HepG2 (cell line): ENCODE measurements around the gene SYTL1. TPM values are rescaled to one million over a fixed set of nuclear protein-coding genes. Genes with fewer than 3 reads are reported as not detected.

Source experiments
- GFI1 ChIP-seq: sonication (generic); formaldehyde crosslinking; IDR thresholded peaks from 2 replicates; pipeline ENCODE4 v1.5.0; 2020; ENCODE audit warnings: missing genetic modification reagents, mild to moderate bottlenecking, borderline replicate concordance
- MAZ ChIP-seq, 2 experiments: sonication (generic) in 1 of 2; formaldehyde crosslinking in 1 of 2; IDR thresholded peaks; 2 replicates each; pipeline versions ENCODE4 v1.5.0 to v1.6.1; 2012 to 2020; ENCODE audit warnings: low read depth in 2 of 2, mild to moderate bottlenecking in 2 of 2, borderline replicate concordance in 1 of 2, improper control_type of control experiment in 1 of 2, low read length in 1 of 2, missing genetic modification reagents in 1 of 2, moderate library complexity in 1 of 2
- REL ChIP-seq: sonication (generic); formaldehyde crosslinking; conservative IDR thresholded peaks from 2 replicates; pipeline ENCODE4 v1.8.0; 2022; ENCODE audit warnings: mild to moderate bottlenecking, missing genetic modification reagents, moderate library complexity
- REPIN1 ChIP-seq: sonication (generic); formaldehyde crosslinking; IDR thresholded peaks from 2 replicates; pipeline ENCODE4 v1.8.0; 2022; ENCODE audit warnings: missing genetic modification reagents, low read depth, mild to moderate bottlenecking, borderline replicate concordance
- SP4 ChIP-seq: sonication (generic); formaldehyde crosslinking; IDR thresholded peaks from 2 replicates; pipeline ENCODE4 v1.8.1; 2023; ENCODE audit warnings: mild to moderate bottlenecking, missing genetic modification reagents
- SRF ChIP-seq: IDR thresholded peaks from 2 replicates; pipeline ENCODE4 v1.6.1; 2011; ENCODE audit warnings: mild to moderate bottlenecking, low read depth, low read length, moderate library complexity
- ZNF350 ChIP-seq: sonication (generic); formaldehyde crosslinking; IDR thresholded peaks from 2 replicates; pipeline ENCODE4 v1.4.0; 2020; ENCODE audit warnings: mild to moderate bottlenecking, low read depth, missing genetic modification reagents, borderline replicate concordance
- ZNF552 ChIP-seq: sonication (generic); formaldehyde crosslinking; IDR thresholded peaks from 2 replicates; pipeline ENCODE4 v1.9.0; 2022; ENCODE audit warnings: missing genetic modification reagents, mild to moderate bottlenecking, borderline replicate concordance
- polyA plus RNA-seq, 8 experiments: library from polyadenylated mRNA; depleted of rRNA in 3 of 8; stranded (reverse) in 7 of 8; unstranded in 1 of 8; fragments of >200 nt; fragmentation: Illumina TruSeq in 4 of 8; extraction: Trizol in 4 of 8; gene quantifications; 2 replicates each; pipeline versions ENCODE4 v1.2.1 to v1.2.3, GENCODE V29; 2011 to 2016; ENCODE audit warnings: low read depth in 4 of 8, missing spikeins in 1 of 8, mixed read lengths in 1 of 8; ENCODE audit not compliant: insufficient read depth in 1 of 8
- total RNA-seq, 5 experiments: library from RNA; depleted of rRNA; stranded (reverse); fragments of >200 nt; fragmentation: Illumina TruSeq; extraction: Trizol; gene quantifications; 2 replicates each; pipeline ENCODE4 v1.2.3, GENCODE V29; 2016; ENCODE audit warnings: low read depth in 1 of 5
- TF ChIP-seq, protein P1 (sequence below): sonication (generic); formaldehyde crosslinking; IDR thresholded peaks from 2 replicates; pipeline ENCODE4 v1.4.0; 2020; ENCODE audit warnings: mild to moderate bottlenecking, missing genetic modification reagents, borderline replicate concordance
- TF ChIP-seq, protein P2 (sequence below): conservative IDR thresholded peaks from 2 replicates; pipeline ENCODE4 v1.6.1; 2018; ENCODE audit warnings: missing genetic modification reagents
- TF ChIP-seq, protein P3 (sequence below): sonication (generic); formaldehyde crosslinking; IDR thresholded peaks from 2 replicates; pipeline ENCODE4 v1.5.0; 2020; ENCODE audit warnings: mild to moderate bottlenecking, missing genetic modification reagents, moderate library complexity
- TF ChIP-seq, protein P4 (sequence below): sonication (generic); formaldehyde crosslinking; IDR thresholded peaks from 2 replicates; pipeline ENCODE4 v1.4.0; 2020; ENCODE audit warnings: mild to moderate bottlenecking, low read depth, missing genetic modification reagents

The SYTL1 gene
- total and polyA plus RNA-seq, 2 of the 13 experiments (the other 11 are each of a cell fraction or from before 2014, with no cell fraction given), result 11.1 to 17.8 TPM

GRCh38 chr1:27392778-27393635 lies 51.2 kb downstream of the SYTL1 start (continued):
- TF ChIP-seq, protein P1, sequence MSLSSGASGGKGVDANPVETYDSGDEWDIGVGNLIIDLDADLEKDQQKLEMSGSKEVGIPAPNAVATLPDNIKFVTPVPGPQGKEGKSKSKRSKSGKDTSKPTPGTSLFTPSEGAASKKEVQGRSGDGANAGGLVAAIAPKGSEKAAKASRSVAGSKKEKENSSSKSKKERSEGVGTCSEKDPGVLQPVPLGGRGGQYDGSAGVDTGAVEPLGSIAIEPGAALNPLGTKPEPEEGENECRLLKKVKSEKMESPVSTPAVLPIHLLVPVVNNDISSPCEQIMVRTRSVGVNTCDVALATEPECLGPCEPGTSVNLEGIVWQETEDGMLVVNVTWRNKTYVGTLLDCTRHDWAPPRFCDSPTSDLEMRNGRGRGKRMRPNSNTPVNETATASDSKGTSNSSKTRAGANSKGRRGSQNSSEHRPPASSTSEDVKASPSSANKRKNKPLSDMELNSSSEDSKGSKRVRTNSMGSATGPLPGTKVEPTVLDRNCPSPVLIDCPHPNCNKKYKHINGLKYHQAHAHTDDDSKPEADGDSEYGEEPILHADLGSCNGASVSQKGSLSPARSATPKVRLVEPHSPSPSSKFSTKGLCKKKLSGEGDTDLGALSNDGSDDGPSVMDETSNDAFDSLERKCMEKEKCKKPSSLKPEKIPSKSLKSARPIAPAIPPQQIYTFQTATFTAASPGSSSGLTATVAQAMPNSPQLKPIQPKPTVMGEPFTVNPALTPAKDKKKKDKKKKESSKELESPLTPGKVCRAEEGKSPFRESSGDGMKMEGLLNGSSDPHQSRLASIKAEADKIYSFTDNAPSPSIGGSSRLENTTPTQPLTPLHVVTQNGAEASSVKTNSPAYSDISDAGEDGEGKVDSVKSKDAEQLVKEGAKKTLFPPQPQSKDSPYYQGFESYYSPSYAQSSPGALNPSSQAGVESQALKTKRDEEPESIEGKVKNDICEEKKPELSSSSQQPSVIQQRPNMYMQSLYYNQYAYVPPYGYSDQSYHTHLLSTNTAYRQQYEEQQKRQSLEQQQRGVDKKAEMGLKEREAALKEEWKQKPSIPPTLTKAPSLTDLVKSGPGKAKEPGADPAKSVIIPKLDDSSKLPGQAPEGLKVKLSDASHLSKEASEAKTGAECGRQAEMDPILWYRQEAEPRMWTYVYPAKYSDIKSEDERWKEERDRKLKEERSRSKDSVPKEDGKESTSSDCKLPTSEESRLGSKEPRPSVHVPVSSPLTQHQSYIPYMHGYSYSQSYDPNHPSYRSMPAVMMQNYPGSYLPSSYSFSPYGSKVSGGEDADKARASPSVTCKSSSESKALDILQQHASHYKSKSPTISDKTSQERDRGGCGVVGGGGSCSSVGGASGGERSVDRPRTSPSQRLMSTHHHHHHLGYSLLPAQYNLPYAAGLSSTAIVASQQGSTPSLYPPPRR (CRISPR knock-in tag), result no peak
- TF ChIP-seq MAZ (IDR thresholded peaks at IDR 0.05; ENCODE audit: borderline replicate concordance, low read depth, low read length), result 0 out of 2 replicates have a peak, but pooled peaks have one; percentile 11
- no peak for TF ChIP-seq MAZ (CRISPR knock-in tag; IDR thresholded peaks at IDR 0.05; ENCODE audit: low read depth)
- TF ChIP-seq, protein P2, sequence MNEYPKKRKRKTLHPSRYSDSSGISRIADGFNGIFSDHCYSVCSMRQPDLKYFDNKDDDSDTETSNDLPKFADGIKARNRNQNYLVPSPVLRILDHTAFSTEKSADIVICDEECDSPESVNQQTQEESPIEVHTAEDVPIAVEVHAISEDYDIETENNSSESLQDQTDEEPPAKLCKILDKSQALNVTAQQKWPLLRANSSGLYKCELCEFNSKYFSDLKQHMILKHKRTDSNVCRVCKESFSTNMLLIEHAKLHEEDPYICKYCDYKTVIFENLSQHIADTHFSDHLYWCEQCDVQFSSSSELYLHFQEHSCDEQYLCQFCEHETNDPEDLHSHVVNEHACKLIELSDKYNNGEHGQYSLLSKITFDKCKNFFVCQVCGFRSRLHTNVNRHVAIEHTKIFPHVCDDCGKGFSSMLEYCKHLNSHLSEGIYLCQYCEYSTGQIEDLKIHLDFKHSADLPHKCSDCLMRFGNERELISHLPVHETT (CRISPR knock-in tag), result no peak
- no peak for TF ChIP-seq SRF
- 0 out of 2 replicates have a peak, but pooled peaks have one; percentile 19 for TF ChIP-seq GFI1 (CRISPR knock-in tag)
- no peak for TF ChIP-seq ZNF552 (CRISPR knock-in tag)
- TF ChIP-seq REL, result no peak
- no peak for TF ChIP-seq SP4 (CRISPR knock-in tag)
- TF ChIP-seq, protein P3, sequence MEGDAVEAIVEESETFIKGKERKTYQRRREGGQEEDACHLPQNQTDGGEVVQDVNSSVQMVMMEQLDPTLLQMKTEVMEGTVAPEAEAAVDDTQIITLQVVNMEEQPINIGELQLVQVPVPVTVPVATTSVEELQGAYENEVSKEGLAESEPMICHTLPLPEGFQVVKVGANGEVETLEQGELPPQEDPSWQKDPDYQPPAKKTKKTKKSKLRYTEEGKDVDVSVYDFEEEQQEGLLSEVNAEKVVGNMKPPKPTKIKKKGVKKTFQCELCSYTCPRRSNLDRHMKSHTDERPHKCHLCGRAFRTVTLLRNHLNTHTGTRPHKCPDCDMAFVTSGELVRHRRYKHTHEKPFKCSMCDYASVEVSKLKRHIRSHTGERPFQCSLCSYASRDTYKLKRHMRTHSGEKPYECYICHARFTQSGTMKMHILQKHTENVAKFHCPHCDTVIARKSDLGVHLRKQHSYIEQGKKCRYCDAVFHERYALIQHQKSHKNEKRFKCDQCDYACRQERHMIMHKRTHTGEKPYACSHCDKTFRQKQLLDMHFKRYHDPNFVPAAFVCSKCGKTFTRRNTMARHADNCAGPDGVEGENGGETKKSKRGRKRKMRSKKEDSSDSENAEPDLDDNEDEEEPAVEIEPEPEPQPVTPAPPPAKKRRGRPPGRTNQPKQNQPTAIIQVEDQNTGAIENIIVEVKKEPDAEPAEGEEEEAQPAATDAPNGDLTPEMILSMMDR (CRISPR knock-in tag), result peak; percentile 57
- TF ChIP-seq REPIN1 (CRISPR knock-in tag), result no peak
- TF ChIP-seq, protein P4, sequence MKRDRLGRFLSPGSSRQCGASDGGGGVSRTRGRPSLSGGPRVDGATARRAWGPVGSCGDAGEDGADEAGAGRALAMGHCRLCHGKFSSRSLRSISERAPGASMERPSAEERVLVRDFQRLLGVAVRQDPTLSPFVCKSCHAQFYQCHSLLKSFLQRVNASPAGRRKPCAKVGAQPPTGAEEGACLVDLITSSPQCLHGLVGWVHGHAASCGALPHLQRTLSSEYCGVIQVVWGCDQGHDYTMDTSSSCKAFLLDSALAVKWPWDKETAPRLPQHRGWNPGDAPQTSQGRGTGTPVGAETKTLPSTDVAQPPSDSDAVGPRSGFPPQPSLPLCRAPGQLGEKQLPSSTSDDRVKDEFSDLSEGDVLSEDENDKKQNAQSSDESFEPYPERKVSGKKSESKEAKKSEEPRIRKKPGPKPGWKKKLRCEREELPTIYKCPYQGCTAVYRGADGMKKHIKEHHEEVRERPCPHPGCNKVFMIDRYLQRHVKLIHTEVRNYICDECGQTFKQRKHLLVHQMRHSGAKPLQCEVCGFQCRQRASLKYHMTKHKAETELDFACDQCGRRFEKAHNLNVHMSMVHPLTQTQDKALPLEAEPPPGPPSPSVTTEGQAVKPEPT (CRISPR knock-in tag), result no peak
- peak; percentile 2; the same call in 1 of the 2 replicates for TF ChIP-seq ZNF350 (CRISPR knock-in tag)
